BE2C (cell line): Measurements from ENCODE around the gene RASD1.
A peak's percentile ranks its signal among the peaks of the same experiment; 100 is the strongest.

ENCODE experiments used
- DNase-seq: peaks from one replicate; pipeline ENCODE4 v3.0.0-alpha.2; 2020
- H3K27me3 ChIP-seq: fragments of 250-450 bp; sonication (Bioruptor Pico); 2 replicates; pipeline ENCODE4 v1.5.1; 2020; ENCODE audit warnings: mild to moderate bottlenecking
- H3K36me3 ChIP-seq: fragments of 250-450 bp; sonication (Bioruptor Pico); 2 replicates; pipeline ENCODE4 v1.5.1; 2020; ENCODE audit warnings: mild to moderate bottlenecking
- H3K4me1 ChIP-seq: fragments of 250-450 bp; sonication (Bioruptor Pico); 2 replicates; pipeline ENCODE4 v1.5.1; 2020
- H3K4me3 ChIP-seq: 2 replicates; pipeline ENCODE4 v1.5.1; 2011; ENCODE audit warnings: low read depth, low read length
- H3K9me3 ChIP-seq: fragments of 250-450 bp; sonication (Bioruptor Pico); 2 replicates; pipeline ENCODE4 v1.5.1; 2020
- CTCF ChIP-seq: IDR thresholded peaks from 2 replicates; pipeline ENCODE4 v1.5.1; 2012; ENCODE audit warnings: mild to moderate bottlenecking, low read depth, low read length

RASD1 gene

GRCh38 chr17:17536702-17537101, 40.5 kb upstream of the RASD1 start:
- Histone ChIP-seq H3K27me3 (no peaks in the 10 kb centered on the region), H3K9me3 (no peaks in the 10 kb centered on the region), H3K36me3 (no peaks in the 10 kb centered on the region), H3K4me3 (no peak overlapping the region), H3K4me1 (peaks cover 11% of the 10 kb centered on the region)
- no peak for TF ChIP-seq CTCF
- DNase-seq, result peak; percentile 1

- H3K9me3 ChIP-seq, result no peaks in the 10 kb centered on the region
- DNase-seq, result peak; percentile 13
- no peaks in the 10 kb centered on the region for H3K27me3 ChIP-seq
- no peaks in the 10 kb centered on the region for H3K36me3 ChIP-seq
- TF ChIP-seq CTCF, result no peak
- no peak overlapping the region for H3K4me3 ChIP-seq
- peaks cover 11% of the 10 kb centered on the region for H3K4me1 ChIP-seq
These were observed 39.8 kb upstream of the RASD1 start for GRCh38 chr17:17535957-17536356.

GRCh38 chr17:17533901-17534441, 37.8 kb upstream of the RASD1 start:
- Histone ChIP-seq H3K4me3 (no peak overlapping the region), H3K36me3 (no peaks in the 10 kb centered on the region), H3K9me3 (no peaks in the 10 kb centered on the region), H3K4me1 (peaks cover 7% of the 10 kb centered on the region), H3K27me3 (no peaks in the 10 kb centered on the region)
- TF ChIP-seq CTCF, result no peak
- no peak for DNase-seq

GRCh38 chr17:17532991-17533390, 36.8 kb upstream of the RASD1 start:
- Histone ChIP-seq H3K36me3 (no peaks in the 10 kb centered on the region), H3K4me1 (peaks cover 7% of the 10 kb centered on the region), H3K4me3 (no peak overlapping the region), H3K27me3 (no peaks in the 10 kb centered on the region), H3K9me3 (no peaks in the 10 kb centered on the region)
- no peak for TF ChIP-seq CTCF
- DNase-seq, result no peak

- Histone ChIP-seq H3K9me3 (no peaks in the 10 kb centered on the region), H3K36me3 (no peaks in the 10 kb centered on the region), H3K27me3 (no peaks in the 10 kb centered on the region), H3K4me3 (no peak overlapping the region), H3K4me1 (no peaks in the 10 kb centered on the region)
- no peak for DNase-seq
- TF ChIP-seq CTCF, result no peak
These were observed 35.0 kb upstream of the RASD1 start for GRCh38 chr17:17531156-17531555.

- Histone ChIP-seq H3K4me1 (no peaks in the 10 kb centered on the region), H3K4me3 (no peak overlapping the region), H3K9me3 (no peaks in the 10 kb centered on the region), H3K36me3 (no peaks in the 10 kb centered on the region), H3K27me3 (no peaks in the 10 kb centered on the region)
- DNase-seq, result peak; percentile 1
- no peak for TF ChIP-seq CTCF
These were observed 32.8 kb upstream of the RASD1 start for GRCh38 chr17:17528696-17529652.
